ENCODE results near the gene SFXN3. TPM values are rescaled to one million over a fixed set of nuclear protein-coding genes. Genes with fewer than 3 reads are reported as not detected.

Gene SFXN3
- total and polyA plus RNA-seq, 2 of the 13 experiments (the other 11 are each of a cell fraction or from before 2014, with no cell fraction given), result 16.8 to 71.5 TPM

DNA sequence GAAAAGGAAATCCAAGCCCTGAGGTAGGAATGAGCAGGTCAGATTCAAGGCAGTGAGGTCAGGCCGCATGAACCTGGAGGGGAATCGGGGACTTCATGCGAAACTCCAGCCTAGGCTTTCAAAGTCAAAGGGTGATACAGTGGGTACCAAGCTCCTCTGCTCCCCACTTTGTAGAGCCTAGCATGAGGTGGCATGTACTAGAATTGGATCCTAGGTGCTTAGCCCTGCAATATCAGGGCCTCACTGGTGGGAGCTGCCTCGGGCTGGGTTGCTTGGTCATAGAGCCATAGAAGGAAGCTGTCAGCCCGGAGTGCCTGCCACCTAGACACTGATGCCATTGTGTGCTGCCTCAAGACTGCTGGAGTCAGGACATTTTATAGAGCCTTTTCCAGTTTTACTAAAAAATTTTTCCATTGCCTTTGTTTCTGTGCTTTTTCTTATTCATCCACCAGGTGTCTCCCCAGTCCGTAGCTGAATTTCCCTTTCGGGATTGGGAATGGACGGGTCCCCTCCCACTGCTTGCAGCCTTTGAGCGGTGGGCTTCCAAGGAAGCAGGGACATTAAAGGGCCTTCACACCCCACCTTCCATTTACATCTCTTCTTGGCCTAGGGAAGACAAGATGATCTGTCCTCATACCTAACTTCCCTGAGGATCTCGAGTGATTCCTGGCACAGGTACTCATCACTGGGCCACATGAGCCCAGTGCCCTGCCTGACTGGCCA, 36.9 kb upstream of the SFXN3 start (continued):
- TF ChIP-seq MIER2 (CRISPR knock-in tag; IDR thresholded peaks at IDR 0.05), result no peak
- no peak for TF ChIP-seq MED8 (CRISPR knock-in tag; IDR thresholded peaks at IDR 0.05; ENCODE audit: insufficient replicate concordance)
- TF ChIP-seq ETV5 (CRISPR knock-in tag; IDR thresholded peaks at IDR 0.05; ENCODE audit: borderline replicate concordance), result no peak
- TF ChIP-seq ARHGAP35 (CRISPR knock-in tag; IDR thresholded peaks at IDR 0.05; ENCODE audit: borderline replicate concordance), result no peak
- no peak for TF ChIP-seq AHR (CRISPR knock-in tag; IDR thresholded peaks at IDR 0.05)
- no peak for TF ChIP-seq CREB1 (IDR thresholded peaks at IDR 0.05)
- no peak for TF ChIP-seq CREB1 (CRISPR knock-in tag; IDR thresholded peaks at IDR 0.05)
- no peak for TF ChIP-seq ZNF383 (CRISPR knock-in tag; IDR thresholded peaks at IDR 0.05; ENCODE audit: borderline replicate concordance)
- TF ChIP-seq ZNF780A (CRISPR knock-in tag; IDR thresholded peaks at IDR 0.05), result no peak
- TF ChIP-seq KDM2A (CRISPR knock-in tag; IDR thresholded peaks at IDR 0.05; ENCODE audit: borderline replicate concordance, low read depth), result peak; percentile 33; the same call in 1 of the 2 replicates
- TF ChIP-seq ZNF331 (CRISPR knock-in tag; IDR thresholded peaks at IDR 0.05), result no peak
- no peak for TF ChIP-seq ZNF264 (CRISPR knock-in tag; IDR thresholded peaks at IDR 0.05)
- TF ChIP-seq ZNF557 (CRISPR knock-in tag; IDR thresholded peaks at IDR 0.05), result no peak
- TF ChIP-seq, protein P1, sequence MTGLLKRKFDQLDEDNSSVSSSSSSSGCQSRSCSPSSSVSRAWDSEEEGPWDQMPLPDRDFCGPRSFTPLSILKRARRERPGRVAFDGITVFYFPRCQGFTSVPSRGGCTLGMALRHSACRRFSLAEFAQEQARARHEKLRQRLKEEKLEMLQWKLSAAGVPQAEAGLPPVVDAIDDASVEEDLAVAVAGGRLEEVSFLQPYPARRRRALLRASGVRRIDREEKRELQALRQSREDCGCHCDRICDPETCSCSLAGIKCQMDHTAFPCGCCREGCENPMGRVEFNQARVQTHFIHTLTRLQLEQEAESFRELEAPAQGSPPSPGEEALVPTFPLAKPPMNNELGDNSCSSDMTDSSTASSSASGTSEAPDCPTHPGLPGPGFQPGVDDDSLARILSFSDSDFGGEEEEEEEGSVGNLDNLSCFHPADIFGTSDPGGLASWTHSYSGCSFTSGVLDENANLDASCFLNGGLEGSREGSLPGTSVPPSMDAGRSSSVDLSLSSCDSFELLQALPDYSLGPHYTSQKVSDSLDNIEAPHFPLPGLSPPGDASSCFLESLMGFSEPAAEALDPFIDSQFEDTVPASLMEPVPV (CRISPR knock-in tag; IDR thresholded peaks at IDR 0.05), result 0 out of 2 replicates have a peak, but pooled peaks have one; percentile 20
- no peak for TF ChIP-seq FIP1L1 (IDR thresholded peaks at IDR 0.05; ENCODE audit: borderline replicate concordance, insufficient read depth, low read depth, low read length)
- TF ChIP-seq, protein P2, sequence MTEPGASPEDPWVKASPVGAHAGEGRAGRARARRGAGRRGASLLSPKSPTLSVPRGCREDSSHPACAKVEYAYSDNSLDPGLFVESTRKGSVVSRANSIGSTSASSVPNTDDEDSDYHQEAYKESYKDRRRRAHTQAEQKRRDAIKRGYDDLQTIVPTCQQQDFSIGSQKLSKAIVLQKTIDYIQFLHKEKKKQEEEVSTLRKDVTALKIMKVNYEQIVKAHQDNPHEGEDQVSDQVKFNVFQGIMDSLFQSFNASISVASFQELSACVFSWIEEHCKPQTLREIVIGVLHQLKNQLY (CRISPR knock-in tag; IDR thresholded peaks at IDR 0.05), result no peak
- TF ChIP-seq, protein P3, sequence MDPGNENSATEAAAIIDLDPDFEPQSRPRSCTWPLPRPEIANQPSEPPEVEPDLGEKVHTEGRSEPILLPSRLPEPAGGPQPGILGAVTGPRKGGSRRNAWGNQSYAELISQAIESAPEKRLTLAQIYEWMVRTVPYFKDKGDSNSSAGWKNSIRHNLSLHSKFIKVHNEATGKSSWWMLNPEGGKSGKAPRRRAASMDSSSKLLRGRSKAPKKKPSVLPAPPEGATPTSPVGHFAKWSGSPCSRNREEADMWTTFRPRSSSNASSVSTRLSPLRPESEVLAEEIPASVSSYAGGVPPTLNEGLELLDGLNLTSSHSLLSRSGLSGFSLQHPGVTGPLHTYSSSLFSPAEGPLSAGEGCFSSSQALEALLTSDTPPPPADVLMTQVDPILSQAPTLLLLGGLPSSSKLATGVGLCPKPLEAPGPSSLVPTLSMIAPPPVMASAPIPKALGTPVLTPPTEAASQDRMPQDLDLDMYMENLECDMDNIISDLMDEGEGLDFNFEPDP (CRISPR knock-in tag; conservative IDR thresholded peaks at IDR 0.05), result 0 out of 2 replicates have a peak, but pooled peaks have one; percentile 22
- TF ChIP-seq TEAD3 (CRISPR knock-in tag; optimal IDR thresholded peaks at IDR 0.05; ENCODE audit: borderline replicate concordance), result peak; percentile 11
- no peak for TF ChIP-seq MAF1 (CRISPR knock-in tag; IDR thresholded peaks at IDR 0.05; ENCODE audit: borderline replicate concordance)
- no peak for TF ChIP-seq ZFYVE20 (CRISPR knock-in tag; IDR thresholded peaks at IDR 0.05; ENCODE audit: borderline replicate concordance, low read depth)
- TF ChIP-seq ATRX (CRISPR knock-in tag; IDR thresholded peaks at IDR 0.05; ENCODE audit: borderline replicate concordance), result no peak
- TF ChIP-seq RAD21 (CRISPR knock-in tag; IDR thresholded peaks at IDR 0.05), result peak; percentile 56; the same call in 1 of the 2 replicates
- no peak for TF ChIP-seq SOX6 (IDR thresholded peaks at IDR 0.05)
- 0 out of 2 replicates have a peak, but pooled peaks have one; percentile 11 for TF ChIP-seq SOX6 (CRISPR knock-in tag; IDR thresholded peaks at IDR 0.05)
- TF ChIP-seq ZNF747 (CRISPR knock-in tag; IDR thresholded peaks at IDR 0.05; ENCODE audit: borderline replicate concordance), result no peak
- TF ChIP-seq, protein P4, sequence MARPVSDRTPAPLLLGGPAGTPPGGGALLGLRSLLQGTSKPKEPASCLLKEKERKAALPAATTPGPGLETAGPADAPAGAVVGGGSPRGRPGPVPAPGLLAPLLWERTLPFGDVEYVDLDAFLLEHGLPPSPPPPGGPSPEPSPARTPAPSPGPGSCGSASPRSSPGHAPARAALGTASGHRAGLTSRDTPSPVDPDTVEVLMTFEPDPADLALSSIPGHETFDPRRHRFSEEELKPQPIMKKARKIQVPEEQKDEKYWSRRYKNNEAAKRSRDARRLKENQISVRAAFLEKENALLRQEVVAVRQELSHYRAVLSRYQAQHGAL (CRISPR knock-in tag; IDR thresholded peaks at IDR 0.05; ENCODE audit: not compliant biosample characterization), result no peak
